Activated CD8-positive, alpha-beta memory T cell treated with anti-CD3 and anti-CD28 coated beads for 4 hours (primary cell): ENCODE data around the gene SERPINH1.

Experiments used
- DNase-seq, 2 donors: peaks; one replicate each; pipeline ENCODE4 v3.0.0-alpha.2; 2020; ENCODE audit warnings: low read depth in 2 of 2

The SERPINH1 gene

GRCh38 chr11:75596914-75597313 lies 34.9 kb downstream of the SERPINH1 start:
- no peak for DNase-seq

GRCh38 chr11:75597636-75598035 lies 35.6 kb downstream of the SERPINH1 start:
- DNase-seq, result no peak

GRCh38 chr11:75598264-75598663 lies 36.2 kb downstream of the SERPINH1 start:
- no peak for DNase-seq

GRCh38 chr11:75598900-75599299 lies 36.8 kb downstream of the SERPINH1 start:
- no peak for DNase-seq

GRCh38 chr11:75600356-75600755 lies 38.3 kb downstream of the SERPINH1 start:
- DNase-seq, result no peak

- no peak for DNase-seq
Observed at GRCh38 chr11:75601494-75601893, 39.4 kb downstream of the SERPINH1 start.

GRCh38 chr11:75602951-75603350 lies 40.9 kb downstream of the SERPINH1 start:
- no peak for DNase-seq

- no peak for DNase-seq
Observed at GRCh38 chr11:75603791-75604736, 42.0 kb downstream of the SERPINH1 start.

GRCh38 chr11:75606099-75606498 lies 44.0 kb downstream of the SERPINH1 start:
- DNase-seq, result no peak

- no peak for DNase-seq
Observed at GRCh38 chr11:75611823-75612222, 49.8 kb downstream of the SERPINH1 start.

GRCh38 chr11:75615751-75616150 lies 53.7 kb downstream of the SERPINH1 start:
- no peak for DNase-seq

- no peak for DNase-seq
Observed at GRCh38 chr11:75616281-75616680, 54.2 kb downstream of the SERPINH1 start.
